DMS 273 (cell line): ENCODE results near the gene SRSF10.
"Not testable (repeated sequence)": the region's sequence is repeated elsewhere in the genome, so short reads cannot be mapped to it uniquely, and the experiment has no call there.

Experiments
- DNase-seq: peaks from one replicate; lab custom pipeline; 2025; ENCODE audit not compliant: unreplicated experiment; lab: John Stamatoyannopoulos, UW

SRSF10 gene

GRCh38 chr1:23979881-23980727 is at the start of gene SRSF10:
Gene SRSF10 (minus strand): TSS chr1:23980327. CDS start chr1:23980255, 72 bp downstream.
- DNase-seq: peak; percentile 100

GRCh38 chr1:24027838-24028468 is 47.8 kb upstream of the SRSF10 start:
- DNase-seq: peak; percentile 55

GRCh38 chr1:24022581-24023361 is 42.6 kb upstream of the SRSF10 start:
- no peak for DNase-seq

- no peak for DNase-seq
Observed at GRCh38 chr1:24021403-24022266, 41.5 kb upstream of the SRSF10 start.

GRCh38 chr1:24020470-24020869 is 40.3 kb upstream of the SRSF10 start:
- DNase-seq: no peak

GRCh38 chr1:24020025-24020424 is 39.9 kb upstream of the SRSF10 start:
- no peak for DNase-seq

GRCh38 chr1:24018611-24019580 is 38.8 kb upstream of the SRSF10 start:
- peak; percentile 88 for DNase-seq

GRCh38 chr1:24015221-24016210 is 35.4 kb upstream of the SRSF10 start:
- DNase-seq: no peak

GRCh38 chr1:24012878-24013277 is 32.8 kb upstream of the SRSF10 start:
- DNase-seq: not testable (repeated sequence)

- DNase-seq: no peak
Observed at GRCh38 chr1:24010650-24011049, 30.5 kb upstream of the SRSF10 start.

- no peak for DNase-seq
Observed at GRCh38 chr1:24009406-24009805, 29.3 kb upstream of the SRSF10 start.

- peak; percentile 78 for DNase-seq
Observed at GRCh38 chr1:24008574-24009184, 28.6 kb upstream of the SRSF10 start.

- DNase-seq: no peak
Observed at GRCh38 chr1:24007079-24007478, 27.0 kb upstream of the SRSF10 start.

GRCh38 chr1:24005163-24005562 is 25.0 kb upstream of the SRSF10 start:
- no peak for DNase-seq

- no peak for DNase-seq
Observed at GRCh38 chr1:24004132-24004531, 24.0 kb upstream of the SRSF10 start.

GRCh38 chr1:24003331-24003972 is 23.3 kb upstream of the SRSF10 start:
- DNase-seq: peak; percentile 82

GRCh38 chr1:24002695-24003094 is 22.6 kb upstream of the SRSF10 start:
- no peak for DNase-seq
